ENCODE measurements around the gene TEDC1.

- TF ChIP-seq CTCF (IDR thresholded peaks at IDR 0.05; ENCODE audit: low read depth, low read length, poor library complexity, severe bottlenecking), result no peak
- TF ChIP-seq EZH2phosphoT487 (IDR thresholded peaks at IDR 0.05; ENCODE audit: borderline replicate concordance, low read length), result no peak
Observed at GRCh38 chr14:105494606-105494929, 3.5 kb downstream of the TEDC1 start.
